HEK293T (cell line): ENCODE data around the gene KCNG2.

ENCODE experiments used
- CTCF ChIA-PET: fragments of 350-600 bp; formaldehyde crosslinking; extraction: SDS; loops from one replicate; lab custom pipeline; 2021; ENCODE audit warnings: antibody characterized with exemption, inconsistent platforms; lab: Yijun Ruan, JAX
- POLR2A ChIA-PET: fragments of 350-600 bp; formaldehyde crosslinking; extraction: SDS; loops from one replicate; lab custom pipeline; 2020; ENCODE audit warnings: antibody characterized with exemption, inconsistent platforms; lab: Yijun Ruan, JAX
- DNase-seq: peaks from one replicate; pipeline ENCODE4 v3.0.0; 2012; ENCODE audit warnings: mixed read lengths; ENCODE audit errors: extremely low spot score
- ARNT ChIP-seq: fragments of 450-650 bp; IDR thresholded peaks from 2 replicates; pipeline ENCODE4 v1.6.1; 2017; ENCODE audit warnings: mild to moderate bottlenecking
- BHLHE40 ChIP-seq: fragments of 450-650 bp; IDR thresholded peaks from 2 replicates; pipeline ENCODE4 v1.6.1; 2016; ENCODE audit warnings: mild to moderate bottlenecking, moderate library complexity, borderline replicate concordance
- CTBP1 ChIP-seq: fragments of 450-650 bp; IDR thresholded peaks from 2 replicates; pipeline ENCODE4 v1.6.1; 2016; ENCODE audit warnings: borderline replicate concordance
- ELF4 ChIP-seq: fragments of 450-650 bp; IDR thresholded peaks from 2 replicates; pipeline ENCODE4 v1.6.1; 2017; ENCODE audit warnings: antibody characterized with exemption
- FOXA1 ChIP-seq: fragments of 450-650 bp; IDR thresholded peaks from 2 replicates; pipeline ENCODE4 v1.6.1; 2016; ENCODE audit warnings: mild to moderate bottlenecking
- FOXK2 ChIP-seq: fragments of 450-650 bp; IDR thresholded peaks from 2 replicates; pipeline ENCODE4 v1.6.1; 2016; ENCODE audit warnings: mild to moderate bottlenecking
- FOXM1 ChIP-seq: fragments of 450-650 bp; IDR thresholded peaks from 2 replicates; pipeline ENCODE4 v1.6.1; 2017; ENCODE audit warnings: mild to moderate bottlenecking, borderline replicate concordance
- HDGF ChIP-seq: fragments of 450-650 bp; IDR thresholded peaks from 2 replicates; pipeline ENCODE4 v1.6.1; 2017; ENCODE audit warnings: antibody characterized with exemption, borderline replicate concordance
- L3MBTL2 ChIP-seq: fragments of 450-650 bp; conservative IDR thresholded peaks from 2 replicates; pipeline ENCODE4 v1.6.1; 2016; ENCODE audit warnings: mild to moderate bottlenecking
- LEF1 ChIP-seq: fragments of 450-650 bp; IDR thresholded peaks from 2 replicates; pipeline ENCODE4 v1.6.1; 2017; ENCODE audit warnings: mild to moderate bottlenecking, borderline replicate concordance
- NFRKB ChIP-seq: fragments of 450-650 bp; IDR thresholded peaks from 2 replicates; pipeline ENCODE4 v1.6.1; 2016; ENCODE audit warnings: mild to moderate bottlenecking, moderate library complexity
- SP1 ChIP-seq: fragments of 450-650 bp; IDR thresholded peaks from 2 replicates; pipeline ENCODE4 v1.6.1; 2017
- SUZ12 ChIP-seq: fragments of 450-650 bp; IDR thresholded peaks from 2 replicates; pipeline ENCODE4 v1.6.1; 2016; ENCODE audit warnings: mild to moderate bottlenecking
- TARDBP ChIP-seq: fragments of 450-650 bp; IDR thresholded peaks from 2 replicates; pipeline ENCODE4 v1.6.1; 2016
- ZNF384 ChIP-seq: fragments of 450-650 bp; IDR thresholded peaks from 2 replicates; pipeline ENCODE4 v1.6.1; 2016
- TF ChIP-seq, protein P1 (sequence below): fragments of 450-650 bp; IDR thresholded peaks from 2 replicates; pipeline ENCODE4 v1.6.1; 2016

KCNG2 gene

DNA sequence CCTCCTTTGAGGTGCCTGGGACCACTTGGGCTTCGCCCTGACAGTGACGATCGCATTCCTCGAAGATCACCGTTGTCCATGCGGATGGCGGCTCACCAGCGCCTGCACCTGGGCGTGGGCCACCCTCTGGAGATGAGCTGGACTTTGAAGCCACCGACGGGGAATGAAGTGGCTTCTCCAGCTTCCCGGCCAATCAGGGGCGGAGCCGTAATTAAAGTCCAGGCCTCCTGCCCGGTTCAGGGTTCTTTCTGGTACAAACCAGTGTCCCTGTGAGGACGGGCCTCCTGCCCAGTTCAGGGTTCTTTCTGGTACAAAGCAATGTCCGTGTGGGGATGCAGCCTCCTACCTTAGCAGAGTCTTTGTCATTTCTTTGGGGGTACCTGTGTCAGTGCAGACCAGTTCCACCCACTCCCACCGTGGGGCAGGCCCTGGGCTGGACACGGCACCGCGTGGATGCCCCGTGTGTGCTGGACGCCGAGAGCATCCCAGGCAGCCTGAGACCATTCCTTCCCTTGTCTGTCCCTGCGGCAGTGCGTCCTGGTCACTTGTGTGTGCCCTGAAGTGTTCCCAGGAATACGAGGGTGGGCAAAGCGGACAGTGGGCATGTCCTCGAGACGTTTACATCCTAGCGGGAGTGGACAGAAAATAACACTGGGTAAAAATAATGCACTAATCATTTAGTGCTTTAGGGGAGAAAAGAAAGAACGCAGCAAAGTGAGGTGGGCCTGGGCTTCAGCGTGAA, 55.0 kb downstream of the KCNG2 start:
- TF ChIP-seq, protein P1, sequence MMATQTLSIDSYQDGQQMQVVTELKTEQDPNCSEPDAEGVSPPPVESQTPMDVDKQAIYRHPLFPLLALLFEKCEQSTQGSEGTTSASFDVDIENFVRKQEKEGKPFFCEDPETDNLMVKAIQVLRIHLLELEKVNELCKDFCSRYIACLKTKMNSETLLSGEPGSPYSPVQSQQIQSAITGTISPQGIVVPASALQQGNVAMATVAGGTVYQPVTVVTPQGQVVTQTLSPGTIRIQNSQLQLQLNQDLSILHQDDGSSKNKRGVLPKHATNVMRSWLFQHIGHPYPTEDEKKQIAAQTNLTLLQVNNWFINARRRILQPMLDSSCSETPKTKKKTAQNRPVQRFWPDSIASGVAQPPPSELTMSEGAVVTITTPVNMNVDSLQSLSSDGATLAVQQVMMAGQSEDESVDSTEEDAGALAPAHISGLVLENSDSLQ: no peak
- TF ChIP-seq ZNF384 (no peak), FOXA1 (no peak), BHLHE40 (no peak), SP1 (no peak), SUZ12 (no peak), TARDBP (no peak), FOXM1 (no peak), HDGF (no peak), NFRKB (no peak), CTBP1 (no peak), FOXK2 (no peak), ARNT (no peak), L3MBTL2 (no peak), LEF1 (no peak), ELF4 (no peak)
- DNase-seq: no peak
- CTCF ChIA-PET: no interaction called here
- POLR2A ChIA-PET: no interaction called here

DNA sequence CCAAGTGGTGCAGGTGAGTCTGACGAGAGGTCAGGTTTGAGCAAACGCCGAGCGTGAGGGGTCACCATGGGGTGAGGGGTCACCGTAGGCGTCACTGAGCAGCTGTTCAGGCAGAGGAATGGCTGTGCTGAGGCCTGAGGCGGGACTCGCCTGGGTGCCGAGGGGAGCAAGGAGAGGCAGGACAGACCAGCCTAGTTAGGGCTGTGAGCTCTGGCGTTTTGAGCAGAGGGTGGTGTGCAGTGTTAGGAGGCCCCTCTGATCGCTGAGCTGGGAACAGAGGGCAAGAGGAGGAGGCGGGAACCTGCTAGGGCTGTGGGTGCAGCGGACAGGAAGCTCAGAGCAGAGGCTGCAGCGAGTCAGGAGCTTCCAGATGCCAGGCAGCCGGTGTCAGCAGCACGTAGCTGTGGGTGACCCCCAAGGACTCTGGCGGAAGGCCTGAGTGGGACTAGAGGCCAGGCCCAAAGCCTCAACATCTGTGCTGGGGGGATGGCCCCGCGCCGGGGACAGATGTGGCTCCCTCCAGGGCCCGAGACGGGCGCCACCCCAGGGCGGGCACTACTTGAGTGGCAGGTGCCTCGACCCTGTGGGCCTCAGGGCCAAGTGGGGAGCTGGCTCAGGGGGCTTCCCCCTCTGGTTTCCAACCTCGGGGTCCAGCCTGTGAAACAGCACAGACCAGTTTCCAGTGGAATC, 55.7 kb downstream of the KCNG2 start:
- CTCF ChIA-PET: no interaction called here

DNA sequence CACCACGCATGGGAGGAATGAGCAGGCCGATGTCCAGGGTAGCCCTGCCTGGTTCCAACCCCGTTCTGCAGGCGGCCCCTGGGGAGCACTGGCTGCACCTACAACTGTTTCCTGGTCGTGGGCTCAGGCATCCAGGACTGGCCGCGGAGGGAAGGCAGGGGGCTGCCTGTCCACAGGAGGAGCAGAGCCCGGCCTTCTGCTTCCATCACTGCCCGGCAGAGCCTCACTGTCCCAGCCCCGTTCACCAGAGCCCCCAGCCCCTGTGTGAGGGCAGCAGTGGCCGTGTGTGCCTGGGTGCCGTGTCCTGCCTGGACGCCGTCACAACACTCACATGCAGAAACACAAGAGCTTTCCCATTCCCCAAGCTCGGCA, 56.2 kb downstream of the KCNG2 start:
- no peak for DNase-seq
- CTCF ChIA-PET: no interaction called here
- POLR2A ChIA-PET: no interaction called here
- TF ChIP-seq FOXA1 (no peak), TARDBP (no peak), L3MBTL2 (no peak), ZNF384 (no peak), HDGF (no peak), SP1 (no peak), CTBP1 (no peak), SUZ12 (no peak), ELF4 (no peak), LEF1 (no peak), FOXK2 (no peak), NFRKB (no peak), FOXM1 (no peak), ARNT (no peak), BHLHE40 (no peak)
- TF ChIP-seq, protein P1: no peak

More for the DNA sequence above, 55.7 kb downstream of the KCNG2 start:
- POLR2A ChIA-PET: no interaction called here
- no peak for DNase-seq
- TF ChIP-seq L3MBTL2 (no peak), FOXM1 (no peak), NFRKB (no peak)

DNA sequence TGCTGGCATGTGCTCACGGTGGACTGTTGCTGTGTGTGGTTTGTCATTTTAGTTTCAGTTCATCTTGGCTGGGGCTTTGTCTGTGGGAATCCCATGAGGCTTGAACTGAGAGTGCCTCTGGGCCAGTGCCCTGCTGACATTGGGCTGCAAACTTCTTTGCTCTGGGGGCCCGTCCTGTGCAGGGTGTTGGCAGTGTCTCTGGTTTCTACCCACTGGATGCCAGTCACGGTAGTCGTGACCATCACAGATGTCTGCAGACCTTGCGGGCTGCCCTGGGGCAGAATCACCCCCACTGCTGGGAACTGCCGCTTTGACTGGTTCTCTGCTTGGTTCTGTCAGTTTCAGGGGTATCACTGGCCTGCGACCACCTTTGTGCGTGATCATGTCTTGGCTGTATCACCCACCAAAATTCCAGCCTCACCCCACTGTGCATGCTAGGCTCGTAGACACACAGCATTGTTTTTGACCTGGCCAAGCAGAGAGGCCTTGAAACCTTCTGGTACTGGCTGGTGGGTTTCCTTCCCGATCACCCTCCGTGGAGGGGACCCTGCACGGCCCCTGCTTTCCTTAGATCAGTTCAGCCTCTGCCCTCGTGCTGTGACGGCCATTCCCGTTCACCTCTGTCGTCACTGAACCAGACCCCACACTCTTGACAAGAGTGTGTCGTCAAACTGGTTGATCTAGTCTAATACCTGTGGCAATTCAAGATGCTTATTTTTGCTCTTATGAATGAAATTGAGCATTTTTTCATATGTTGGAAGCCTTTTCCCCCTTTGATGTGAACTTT, 57.6 kb downstream of the KCNG2 start:
- no peak for DNase-seq
- ChIA-PET CTCF (no interaction called here), POLR2A (no interaction called here)
- TF ChIP-seq, protein P1: no peak
- no peak for TF ChIP-seq SUZ12
- no peak for TF ChIP-seq FOXK2
- no peak for TF ChIP-seq NFRKB
- no peak for TF ChIP-seq ELF4

DNA sequence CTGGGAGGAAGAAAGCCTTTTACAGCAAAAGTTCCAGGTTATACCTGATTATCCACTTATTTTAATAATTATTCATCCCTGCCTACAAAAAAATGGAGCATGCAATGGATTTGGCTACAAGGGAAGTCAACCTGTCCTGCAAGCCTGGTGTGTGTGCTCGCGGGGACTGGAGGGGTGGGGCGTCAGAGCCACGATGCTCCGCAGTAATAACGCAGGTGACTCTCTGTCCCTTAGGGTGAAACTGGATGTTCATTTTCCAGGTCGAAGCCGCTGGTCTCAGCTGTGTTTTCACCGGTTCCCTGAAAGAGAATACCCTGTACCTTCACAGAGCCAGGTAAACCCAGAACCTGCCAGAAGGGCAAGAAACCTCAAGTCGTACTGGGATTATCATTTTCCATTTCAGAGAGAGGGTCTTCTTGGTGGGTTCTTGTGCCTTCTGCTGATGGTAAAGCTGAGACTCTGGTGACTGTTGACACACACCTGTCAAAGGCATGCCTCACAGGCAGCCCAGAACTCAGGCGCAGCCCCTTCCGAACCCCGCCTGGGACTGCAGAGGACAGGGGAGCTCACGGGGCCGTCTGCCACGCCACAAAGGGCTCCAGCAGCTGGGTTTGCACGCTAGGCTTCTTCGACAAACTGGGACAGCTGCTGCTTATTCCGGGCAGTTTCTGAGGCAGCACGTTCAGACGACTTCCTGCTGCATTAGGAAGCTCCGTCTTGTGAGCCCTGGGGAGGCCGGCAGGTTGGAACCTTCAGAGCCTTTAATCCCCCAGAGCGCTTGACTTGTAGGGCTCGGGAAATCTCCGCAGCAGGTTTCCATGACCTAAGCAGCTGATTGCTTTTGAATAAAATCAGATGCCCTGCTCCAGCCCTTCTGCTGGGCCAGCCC, 58.6 kb downstream of the KCNG2 start:
- no peak for DNase-seq
- TF ChIP-seq ARNT (no peak), FOXA1 (no peak), HDGF (no peak), CTBP1 (no peak), FOXM1 (no peak), TARDBP (no peak), NFRKB (no peak), LEF1 (no peak)
- ChIA-PET CTCF (no interaction called here), POLR2A (no interaction called here)
